HG03558 (cell line): ENCODE data around the gene LRBA.
"Not testable (repeated sequence)": the region's sequence is repeated elsewhere in the genome, so short reads cannot be mapped to it uniquely, and the experiment has no call there.

Experiments
- ATAC-seq: cut with Tn5 transposase; IDR thresholded peaks from one replicate; pipeline ENCODE4 v1.9.1; 2021; ENCODE audit warnings: moderate number of reproducible peaks; ENCODE audit not compliant: unreplicated experiment; ENCODE audit errors: extremely low read depth

LRBA gene

GRCh38 chr4:150546286-150546685 lies 468.8 kb downstream of the LRBA start:
- no peak for ATAC-seq

GRCh38 chr4:150543042-150543441 lies 472.0 kb downstream of the LRBA start:
- no peak for ATAC-seq

GRCh38 chr4:150541681-150542080 lies 473.4 kb downstream of the LRBA start:
- no peak for ATAC-seq

- ATAC-seq = no peak
Observed at GRCh38 chr4:150540959-150541360, 474.1 kb downstream of the LRBA start.

- no peak for ATAC-seq
Observed at GRCh38 chr4:150540536-150540935, 474.5 kb downstream of the LRBA start.

GRCh38 chr4:150537911-150538310 lies 477.2 kb downstream of the LRBA start:
- not testable (repeated sequence) for ATAC-seq

- ATAC-seq = no peak
Observed at GRCh38 chr4:150534818-150535217, 480.3 kb downstream of the LRBA start.

- ATAC-seq = no peak
Observed at GRCh38 chr4:150533673-150534072, 481.4 kb downstream of the LRBA start.

- no peak for ATAC-seq
Observed at GRCh38 chr4:150525321-150525868, 489.7 kb downstream of the LRBA start.

- no peak for ATAC-seq
Observed at GRCh38 chr4:150518559-150518958, 496.5 kb downstream of the LRBA start.

- no peak for ATAC-seq
Observed at GRCh38 chr4:150515135-150515534, 499.9 kb downstream of the LRBA start.

- ATAC-seq = no peak
Observed at GRCh38 chr4:150514709-150515108, 500.4 kb downstream of the LRBA start.

- no peak for ATAC-seq
Observed at GRCh38 chr4:150510176-150510865, 504.8 kb downstream of the LRBA start.

- ATAC-seq = not testable (repeated sequence)
Observed at GRCh38 chr4:150507656-150508055, 507.4 kb downstream of the LRBA start.

GRCh38 chr4:150501983-150502382 lies 513.1 kb downstream of the LRBA start:
- no peak for ATAC-seq

GRCh38 chr4:150501009-150501727 lies 513.9 kb downstream of the LRBA start:
- ATAC-seq = no peak

GRCh38 chr4:150497612-150498011 lies 517.5 kb downstream of the LRBA start:
- ATAC-seq = no peak

- no peak for ATAC-seq
Observed at GRCh38 chr4:150495550-150495949, 519.5 kb downstream of the LRBA start.

- ATAC-seq = no peak
Observed at GRCh38 chr4:150493851-150494250, 521.2 kb downstream of the LRBA start.

- no peak for ATAC-seq
Observed at GRCh38 chr4:150491132-150492049, 523.7 kb downstream of the LRBA start.

- no peak for ATAC-seq
Observed at GRCh38 chr4:150482581-150482980, 532.5 kb downstream of the LRBA start.
